HG03571 (cell line): ENCODE data around the gene ATP11B.
A peak's percentile ranks its signal among the peaks of the same experiment; 100 is the strongest.

Experiments used
- ATAC-seq: cut with Tn5 transposase; IDR thresholded peaks from one replicate; pipeline ENCODE4 v1.9.1; 2021; ENCODE audit not compliant: unreplicated experiment

ATP11B gene

DNA sequence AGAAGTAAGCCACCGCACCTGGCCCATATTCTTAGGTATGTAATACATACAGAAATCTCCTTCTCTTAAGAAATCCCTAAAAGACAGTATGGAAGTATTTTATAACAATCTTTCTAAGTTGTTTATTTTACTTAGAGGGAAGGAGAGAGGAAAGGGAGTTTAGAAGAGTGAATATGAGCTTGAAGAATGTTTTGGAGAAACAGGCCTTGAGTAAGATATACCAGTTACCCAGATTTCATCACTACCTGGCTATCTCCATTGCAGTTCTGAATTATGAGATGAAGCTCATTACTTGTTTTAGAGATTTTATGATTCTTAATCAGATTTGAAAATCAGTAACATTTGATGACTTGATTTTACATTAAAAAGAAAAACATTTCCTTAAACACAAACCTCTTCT lies 115.2 kb downstream of the ATP11B start:
- no peak for ATAC-seq

- ATAC-seq: no peak
These were observed 116.2 kb downstream of the ATP11B start for GRCh38 chr3:182909318-182910040.

DNA sequence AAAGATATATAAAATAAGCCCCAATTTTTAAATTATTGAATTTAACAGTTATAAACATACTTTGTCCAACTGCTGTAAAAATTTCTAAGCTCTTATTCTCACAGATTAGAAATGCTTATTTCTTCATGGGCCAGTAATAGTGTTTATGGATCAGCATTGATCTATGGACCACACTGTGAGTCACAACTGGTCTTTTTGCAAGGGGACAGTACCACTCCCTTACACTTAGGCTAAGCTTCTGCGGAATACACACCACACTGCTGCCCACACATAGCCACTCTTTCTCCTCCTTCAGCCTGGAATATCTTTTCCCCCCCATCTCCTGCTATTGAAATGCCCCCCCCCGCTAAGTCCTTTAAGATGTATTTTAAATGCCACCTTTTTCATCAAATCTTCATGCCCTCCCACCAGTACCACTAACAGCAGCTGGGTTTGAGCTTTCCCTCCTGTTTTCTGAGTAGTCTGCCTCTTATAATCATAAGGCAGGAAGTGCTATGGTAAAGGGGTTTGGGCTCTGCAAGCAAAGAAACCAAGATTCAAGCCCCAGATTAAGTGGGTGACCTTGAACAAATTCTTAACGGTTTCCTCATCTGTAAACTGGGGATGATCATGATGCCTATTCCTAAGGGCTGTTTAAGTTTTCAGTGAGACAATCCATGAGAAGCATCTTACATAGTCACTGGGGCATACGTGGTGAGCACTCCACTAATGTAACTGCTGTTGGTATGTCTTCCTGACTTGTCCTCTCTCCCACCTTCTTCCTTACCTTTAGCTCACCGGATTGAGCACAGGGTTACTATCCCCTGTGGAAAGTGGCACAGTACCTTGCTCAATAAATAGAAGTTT lies 117.9 kb downstream of the ATP11B start:
- no peak for ATAC-seq

DNA sequence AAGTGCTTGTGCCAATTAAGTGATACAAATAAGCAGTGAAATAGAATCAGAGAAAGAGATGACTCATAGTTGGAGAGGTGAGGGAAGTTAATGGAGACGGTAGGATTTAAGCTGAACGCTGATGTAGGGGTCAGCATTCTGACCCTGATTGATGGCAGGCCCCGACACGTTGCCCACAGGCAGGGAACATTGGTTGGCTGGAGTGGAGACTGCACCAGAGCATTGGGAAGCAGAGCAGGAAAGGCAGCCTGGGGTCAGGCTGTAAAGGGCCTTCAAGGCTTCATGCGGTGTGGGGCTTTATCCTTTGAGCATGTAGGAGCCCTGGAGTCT lies 118.4 kb downstream of the ATP11B start:
- ATAC-seq: no peak

GRCh38 chr3:182912474-182912873 lies 119.2 kb downstream of the ATP11B start:
- no peak for ATAC-seq

- ATAC-seq: peak; percentile 94
These were observed 120.6 kb downstream of the ATP11B start for GRCh38 chr3:182913889-182914288.

DNA sequence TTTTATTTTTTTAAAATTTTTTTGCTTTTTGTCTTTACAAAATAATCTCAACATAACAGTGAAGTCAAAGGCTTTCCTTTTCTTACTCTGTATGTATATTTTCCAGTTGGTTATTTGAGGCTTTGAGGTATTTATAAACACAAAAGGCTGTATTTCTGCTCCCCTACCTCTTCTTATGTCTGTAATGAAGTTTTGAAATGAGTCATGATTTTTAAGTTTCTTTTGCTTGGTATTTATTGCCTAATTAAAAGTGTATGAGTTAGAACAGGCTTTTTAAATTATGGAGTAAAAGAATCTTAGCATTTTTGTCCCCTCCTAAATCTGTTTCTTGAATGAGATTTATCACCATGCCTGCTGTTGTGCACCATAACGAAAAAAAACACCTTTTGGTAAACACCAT lies 121.0 kb downstream of the ATP11B start:
- ATAC-seq: peak; percentile 45

GRCh38 chr3:182917134-182917533 lies 123.8 kb downstream of the ATP11B start:
- ATAC-seq: no peak

- no peak for ATAC-seq
These were observed 126.6 kb downstream of the ATP11B start for GRCh38 chr3:182919866-182920357.

DNA sequence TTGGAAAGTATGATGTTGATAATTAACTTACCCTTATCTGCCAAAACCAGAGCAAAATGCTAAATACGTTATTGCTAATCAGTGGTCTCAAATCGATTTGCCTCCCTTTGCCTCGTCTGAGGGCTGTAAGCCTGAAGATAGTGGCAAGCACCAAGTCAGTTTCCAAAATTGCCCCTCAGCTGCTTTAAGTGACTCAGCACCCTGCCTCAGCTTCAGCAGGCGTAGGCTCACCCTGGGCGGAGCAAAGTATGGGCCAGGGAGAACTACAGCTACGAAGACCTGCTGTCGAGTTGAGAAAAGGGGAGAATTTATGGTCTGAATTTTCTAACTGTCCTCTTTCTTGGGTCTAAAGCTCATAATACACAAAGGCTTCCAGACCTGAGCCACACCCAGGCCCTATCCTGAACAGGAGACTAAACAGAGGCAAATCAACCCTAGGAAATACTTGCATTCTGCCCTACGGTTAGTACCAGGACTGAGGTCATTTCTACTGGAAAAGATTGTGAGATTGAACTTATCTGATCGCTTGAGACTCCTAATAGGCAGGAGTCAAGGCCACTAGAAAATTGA lies 127.3 kb downstream of the ATP11B start:
- ATAC-seq: no peak

DNA sequence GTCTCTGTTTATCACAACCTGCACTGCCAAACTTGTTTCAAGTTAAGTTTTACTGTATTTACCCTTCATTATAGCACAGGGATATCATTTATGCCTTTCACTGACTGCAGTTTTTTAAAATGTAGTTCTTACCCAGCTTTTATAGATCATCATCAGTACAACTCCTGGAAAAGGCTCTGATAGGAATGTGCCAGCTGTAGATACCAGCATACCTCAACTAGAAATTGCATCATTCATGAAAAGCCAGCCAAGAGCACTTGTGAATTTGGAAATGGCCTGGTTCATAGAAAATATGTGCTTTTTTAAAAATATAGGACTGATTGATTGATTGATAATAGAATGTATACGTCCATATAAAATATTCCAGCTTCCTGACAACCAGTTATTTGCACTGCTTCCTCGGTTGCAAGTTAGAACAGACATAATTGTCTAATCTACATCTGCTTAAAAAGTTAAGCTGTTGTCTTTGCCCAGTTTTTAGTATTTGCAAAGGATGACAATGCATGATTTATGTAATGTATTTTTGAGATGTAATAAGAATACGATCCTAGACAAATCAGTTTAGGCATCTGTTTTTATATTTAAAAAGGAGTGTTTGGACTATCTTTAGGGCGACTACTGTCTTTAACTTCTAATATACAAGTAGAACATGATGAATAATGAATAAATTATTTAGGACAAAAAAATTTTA lies 128.5 kb downstream of the ATP11B start:
- no peak for ATAC-seq

- ATAC-seq: peak; percentile 91
These were observed 132.1 kb downstream of the ATP11B start for GRCh38 chr3:182925330-182925943.

GRCh38 chr3:182925944-182926337 lies 132.6 kb downstream of the ATP11B start:
- ATAC-seq: no peak

DNA sequence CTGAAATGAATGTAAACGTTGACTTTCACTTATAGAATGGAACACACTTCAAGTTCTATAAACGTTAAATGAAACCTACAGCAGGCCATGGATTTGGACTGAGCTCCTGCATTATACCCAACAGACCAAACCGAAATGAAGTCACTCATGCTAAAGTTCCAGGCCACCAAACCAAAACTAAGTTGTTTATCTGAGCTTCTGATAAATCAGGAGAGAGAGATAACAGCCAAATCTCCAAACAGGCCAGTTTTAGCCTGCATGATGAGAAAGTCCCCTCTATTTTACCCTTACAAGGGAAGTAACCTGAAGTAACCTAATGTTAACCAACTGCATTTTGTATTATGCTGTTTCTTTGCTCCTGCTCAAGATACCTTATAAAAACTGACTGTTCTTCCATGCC lies 142.5 kb downstream of the ATP11B start:
- no peak for ATAC-seq

- no peak for ATAC-seq
These were observed 143.1 kb downstream of the ATP11B start for GRCh38 chr3:182936239-182936917.

DNA sequence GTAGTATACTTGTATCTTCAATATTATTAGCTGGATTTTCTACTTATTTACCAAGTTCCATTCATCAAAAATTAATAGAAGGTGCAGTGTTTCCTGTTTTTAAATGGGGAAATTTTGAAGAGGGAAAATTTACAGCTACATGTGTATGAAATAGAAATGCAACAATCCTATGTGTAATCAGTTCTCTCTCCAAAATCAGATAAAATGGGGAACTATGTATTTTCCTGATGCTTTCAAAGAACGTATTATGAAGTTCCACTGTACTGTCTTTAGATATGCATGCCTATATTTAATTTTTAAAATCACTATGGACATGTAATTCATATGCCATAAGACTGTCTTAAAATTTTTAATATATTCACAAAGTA lies 143.6 kb downstream of the ATP11B start:
- ATAC-seq: no peak

DNA sequence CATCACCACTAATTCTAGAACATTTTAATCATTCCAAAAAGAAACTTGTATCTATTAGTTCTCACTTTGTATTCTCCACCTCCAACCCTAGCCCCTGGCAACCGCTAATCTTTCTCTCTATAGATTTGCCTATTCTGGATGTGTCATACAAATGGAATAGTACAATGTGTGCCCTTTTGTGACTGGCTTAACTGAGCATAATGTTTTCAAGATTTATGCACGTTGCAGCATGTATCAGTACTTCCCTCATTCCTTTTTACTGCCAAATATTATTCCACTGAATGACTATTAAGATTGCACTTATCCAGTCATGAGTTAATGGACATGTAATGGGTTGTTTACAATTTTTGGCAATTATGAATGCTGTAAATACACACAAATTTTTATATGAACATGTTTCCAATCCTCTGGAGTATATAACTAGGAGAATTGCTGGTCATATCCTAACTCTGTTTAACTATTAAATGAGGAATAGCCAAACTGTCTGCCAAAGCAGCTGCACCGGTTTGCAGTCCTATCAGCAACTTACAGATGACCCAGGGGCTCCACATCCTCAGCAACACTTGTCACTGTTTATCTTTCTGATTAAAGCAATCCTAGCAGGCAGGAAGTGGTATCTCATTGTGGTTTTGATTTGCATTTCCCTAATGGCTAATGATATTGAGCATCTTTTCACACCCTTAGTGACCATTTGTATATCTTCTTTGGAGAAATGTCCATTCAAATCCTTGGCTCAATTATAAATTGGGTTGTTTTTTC lies 144.2 kb downstream of the ATP11B start:
- ATAC-seq: peak; percentile 90

GRCh38 chr3:182940266-182940808 lies 147.0 kb downstream of the ATP11B start:
- no peak for ATAC-seq

DNA sequence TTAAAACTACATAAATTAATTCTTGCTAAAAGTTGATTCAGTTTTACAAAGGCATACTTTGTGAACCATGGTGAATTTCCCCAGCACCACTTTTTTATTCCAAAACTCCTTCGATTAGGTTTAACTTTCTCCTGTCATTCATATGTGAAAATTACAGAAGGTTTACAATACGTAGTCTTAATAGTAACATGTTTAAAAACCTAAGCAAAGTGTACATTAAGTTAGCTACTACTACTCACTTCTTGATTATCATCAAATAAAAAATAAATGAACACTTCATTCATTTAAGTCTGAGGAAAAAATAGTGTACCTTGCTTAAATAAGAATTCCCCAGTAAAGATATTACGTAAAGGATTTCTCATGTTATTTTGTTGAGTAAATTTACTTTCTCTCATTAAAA lies 148.4 kb downstream of the ATP11B start:
- ATAC-seq: no peak
